ENCODE data around the gene GLRX3.
A peak's percentile ranks its signal among the peaks of the same experiment; 100 is the strongest.

The GLRX3 gene

DNA sequence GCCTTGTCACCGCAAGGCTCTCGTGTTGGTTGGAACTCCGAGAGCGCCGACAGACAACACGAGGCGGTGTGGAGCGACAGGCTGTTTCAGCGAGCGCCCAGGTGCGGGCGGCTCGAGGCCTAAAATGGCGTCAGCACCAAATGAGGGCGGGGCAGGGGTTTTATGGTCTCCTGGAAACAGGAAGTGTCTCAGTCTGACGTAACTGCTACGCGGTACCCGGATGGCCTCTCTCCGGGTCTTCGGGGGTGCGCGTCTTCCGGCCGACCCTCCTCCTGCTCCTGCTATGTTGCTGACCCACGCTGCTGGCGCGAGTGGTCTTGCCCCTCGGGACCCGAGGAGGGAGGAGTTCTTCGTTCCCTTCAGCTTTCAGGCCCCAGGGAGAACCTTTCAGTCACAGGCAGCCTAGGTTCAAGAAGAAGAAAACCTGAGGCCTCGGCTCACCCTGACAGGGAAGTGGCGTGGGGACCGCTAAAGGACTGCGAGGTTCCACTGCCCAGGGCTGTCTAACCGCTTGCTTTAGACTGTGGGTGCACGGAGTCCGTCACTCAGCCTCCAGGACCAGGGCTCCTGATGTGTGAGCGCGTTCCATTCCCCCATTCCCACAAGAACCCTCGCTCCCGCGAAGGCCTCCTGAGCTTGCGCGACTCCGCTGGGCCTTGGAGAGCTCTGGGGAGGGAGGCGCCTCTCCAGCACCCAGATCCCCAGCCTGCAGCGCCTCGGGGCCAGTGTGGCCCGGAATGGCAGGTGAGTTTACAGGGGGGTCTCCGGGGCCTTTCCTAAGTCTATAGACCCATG lies 77.3 kb downstream of the GLRX3 start:
- DNase-seq, result no peak

- no peak for DNase-seq
Measured at GRCh38 chr10:130214431-130214830, 78.2 kb downstream of the GLRX3 start.

DNA sequence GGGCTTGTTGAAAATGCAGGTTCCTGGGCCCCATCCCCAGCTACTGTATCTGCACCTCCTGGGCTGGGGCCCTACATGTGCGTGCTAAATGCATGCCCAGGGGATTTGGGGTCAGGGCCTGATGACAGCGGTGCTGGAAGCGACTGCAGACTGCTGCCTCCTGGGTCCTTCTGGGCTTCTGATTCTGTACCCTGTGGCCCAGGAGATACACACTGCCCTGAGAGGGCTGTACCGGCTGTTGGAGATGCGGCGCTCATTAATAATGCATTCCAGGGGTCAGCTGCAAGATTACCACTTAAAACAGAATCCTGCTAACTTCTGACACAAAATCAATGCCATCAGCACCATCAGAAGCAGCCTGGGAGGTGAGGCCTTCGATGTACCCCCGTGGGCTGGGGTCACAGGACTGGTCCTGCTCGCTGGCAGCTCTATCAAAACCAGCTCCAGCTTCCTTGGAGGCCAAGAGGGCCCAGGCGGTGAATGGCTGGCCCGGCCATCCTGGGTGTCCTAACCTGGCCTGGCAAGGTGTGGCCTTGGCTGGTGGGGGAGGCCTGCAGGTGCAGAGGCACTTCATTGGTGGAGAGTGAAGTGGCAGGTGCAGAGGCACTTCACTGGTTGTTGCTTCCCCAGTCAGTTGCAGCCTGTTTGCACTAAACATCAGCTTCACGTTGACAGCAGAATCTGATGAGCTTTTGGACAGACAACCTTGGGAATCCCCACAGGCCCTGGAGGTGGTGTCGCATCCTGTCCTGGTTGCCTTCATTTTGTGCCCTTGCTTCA lies 79.2 kb downstream of the GLRX3 start:
- no peak for DNase-seq

DNA sequence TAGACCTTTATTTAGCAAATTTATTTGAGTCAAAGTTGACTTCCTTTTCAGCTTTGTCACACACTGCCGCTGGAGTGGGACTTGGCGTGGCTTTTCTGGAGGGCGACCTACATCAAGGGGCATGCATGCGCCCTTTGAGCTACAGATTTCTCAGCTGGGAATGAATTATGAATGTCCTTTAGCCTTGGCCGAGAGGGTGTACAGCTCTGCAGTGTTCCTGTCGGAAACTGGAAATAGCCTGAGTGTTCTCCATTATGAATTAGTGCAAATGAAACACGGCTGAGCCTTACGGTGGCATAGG lies 79.7 kb downstream of the GLRX3 start:
- DNase-seq, result no peak

GRCh38 chr10:130218181-130218641 lies 82.0 kb downstream of the GLRX3 start:
- peak; percentile 7 for DNase-seq

GRCh38 chr10:130218936-130219335 lies 82.7 kb downstream of the GLRX3 start:
- DNase-seq, result peak; percentile 11

GRCh38 chr10:130220251-130221185 lies 84.3 kb downstream of the GLRX3 start:
- peak; percentile 4 for DNase-seq

GRCh38 chr10:130221456-130222375 lies 85.5 kb downstream of the GLRX3 start:
- no peak for DNase-seq

DNA sequence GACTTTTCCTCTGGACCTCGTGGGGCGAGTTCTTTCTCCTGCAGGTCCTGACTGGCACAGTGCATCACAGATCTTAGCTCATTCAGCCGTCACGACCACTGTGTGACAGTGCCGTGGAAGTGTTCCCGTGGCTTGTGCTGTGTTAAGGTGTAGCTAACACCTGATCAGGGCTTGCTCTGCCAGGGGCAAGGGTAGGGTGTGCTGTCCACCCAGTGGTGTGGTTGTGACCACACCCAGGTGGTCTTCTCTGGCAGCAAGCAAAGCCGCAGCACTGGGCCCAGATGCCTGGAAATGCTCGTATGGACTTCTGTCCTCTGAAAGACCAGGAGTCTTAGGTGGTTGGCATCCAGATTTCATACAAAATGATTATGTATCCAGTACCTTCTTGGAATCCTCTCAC lies 86.2 kb downstream of the GLRX3 start:
- no peak for DNase-seq

- no peak for DNase-seq
Measured at GRCh38 chr10:130224228-130224627, 88.0 kb downstream of the GLRX3 start.

GRCh38 chr10:130226012-130226411 lies 89.8 kb downstream of the GLRX3 start:
- no peak for DNase-seq

- DNase-seq, result no peak
Measured at GRCh38 chr10:130227883-130228282, 91.7 kb downstream of the GLRX3 start.

All from femur (tissue), 1 donor.